H1 (cell line): ENCODE measurements around the gene DDAH2. TPM values are rescaled to one million over a fixed set of nuclear protein-coding genes. Genes with fewer than 3 reads are reported as not detected.

Experiments
- ASH2L ChIP-seq: fragments of 200-600, 300-600 bp; sonication (generic); IDR thresholded peaks from one replicate; pipeline ENCODE4 v1.7.1; 2017; ENCODE audit warnings: low read length
- CEBPB ChIP-seq: IDR thresholded peaks from 2 replicates; pipeline ENCODE4 v1.6.1; 2012; ENCODE audit warnings: low read depth, low read length
- EP300 ChIP-seq, 2 experiments: IDR thresholded peaks; 1 replicate in 1 of 2; 2 replicates in 1 of 2; pipeline ENCODE4 v1.6.1; 2011 to 2012; ENCODE audit warnings: low read depth in 2 of 2, low read length in 2 of 2, mild to moderate bottlenecking in 2 of 2, borderline replicate concordance in 1 of 2, inconsistent platforms in 1 of 2, moderate library complexity in 1 of 2
- EZH2 ChIP-seq: fragments of 200-600 bp; sonication (generic); IDR thresholded peaks from 2 replicates; pipeline ENCODE4 v1.7.1; 2012; ENCODE audit warnings: low read depth, mild to moderate bottlenecking, moderate library complexity, low read length, inconsistent platforms; ENCODE audit not compliant: severe bottlenecking
- FOSL1 ChIP-seq: IDR thresholded peaks from 2 replicates; pipeline ENCODE4 v1.6.1; 2011; ENCODE audit warnings: mild to moderate bottlenecking, low read depth, low read length, moderate library complexity; ENCODE audit not compliant: insufficient read depth
- GABPA ChIP-seq: IDR thresholded peaks from 2 replicates; pipeline ENCODE4 v1.6.1; 2011; ENCODE audit warnings: mild to moderate bottlenecking, low read length, moderate library complexity, borderline replicate concordance; ENCODE audit not compliant: insufficient read depth
- HDAC2 ChIP-seq, 2 experiments: fragments of 300-600 bp in 1 of 2; sonication (generic) in 1 of 2; IDR thresholded peaks; 2 replicates each; pipeline ENCODE4 v1.6.1; 2011 to 2012; ENCODE audit warnings: low read depth in 2 of 2, low read length in 2 of 2, mild to moderate bottlenecking in 2 of 2, moderate library complexity in 2 of 2, borderline replicate concordance in 1 of 2, inconsistent platforms in 1 of 2
- HDAC6 ChIP-seq: IDR thresholded peaks from one replicate; pipeline ENCODE4 v1.7.1; 2012; ENCODE audit warnings: low read depth, mild to moderate bottlenecking, inconsistent platforms, low read length, moderate library complexity
- KDM1A ChIP-seq: fragments of 200-600, 300-600 bp; sonication (generic); IDR thresholded peaks from 2 replicates; pipeline ENCODE4 v1.7.1; 2016; ENCODE audit warnings: mild to moderate bottlenecking, low read length, borderline replicate concordance
- PHF8 ChIP-seq: fragments of 200-600 bp; sonication (generic); conservative IDR thresholded peaks from 2 replicates; pipeline ENCODE4 v1.7.1; 2012; ENCODE audit warnings: low read depth, mild to moderate bottlenecking, inconsistent platforms, low read length, moderate library complexity
- RBBP5 ChIP-seq: IDR thresholded peaks from 2 replicates; pipeline ENCODE4 v1.7.1; 2012; ENCODE audit warnings: low read depth, mild to moderate bottlenecking, inconsistent platforms, low read length, moderate library complexity, borderline replicate concordance
- RXRA ChIP-seq: IDR thresholded peaks from 2 replicates; pipeline ENCODE4 v1.6.1; 2011; ENCODE audit warnings: low read depth, mild to moderate bottlenecking, low read length, moderate library complexity; ENCODE audit not compliant: insufficient read depth
- SAP30 ChIP-seq: fragments of 300-600 bp; sonication (generic); IDR thresholded peaks from 2 replicates; pipeline ENCODE4 v1.7.1; 2012; ENCODE audit warnings: low read length, moderate library complexity, mild to moderate bottlenecking, inconsistent platforms; ENCODE audit not compliant: insufficient read depth, insufficient replicate concordance
- TAF1 ChIP-seq: IDR thresholded peaks from 2 replicates; pipeline ENCODE4 v1.6.1; 2011; ENCODE audit warnings: mild to moderate bottlenecking, low read depth, low read length
- TAF7 ChIP-seq: optimal IDR thresholded peaks from 2 replicates; pipeline ENCODE3; 2011; ENCODE audit warnings: low read depth, mild to moderate bottlenecking, inconsistent platforms, low read length, moderate library complexity, borderline replicate concordance
- TBP ChIP-seq: IDR thresholded peaks from 2 replicates; pipeline ENCODE4 v1.6.1; 2011; ENCODE audit warnings: low read depth, low read length, improper control_type of control experiment
- polyA plus RNA-seq, 7 experiments: library from polyadenylated mRNA; depleted of rRNA in 3 of 7; stranded (reverse) in 5 of 7; unstranded in 2 of 7; fragments of >200 nt in 5 of 7; fragments of 200-250 nt in 2 of 7; gene quantifications; 1 replicate in 5 of 7; 2 replicates in 1 of 7; 4 replicates in 1 of 7; pipeline versions ENCODE4 v1.2.1 to v1.2.3, GENCODE V29; 2011 to 2013; ENCODE audit warnings: missing spikeins in 2 of 7, mixed read lengths in 2 of 7
- total RNA-seq: library from RNA; stranded (reverse); fragmentation: NEBNext Ultra II Directional; extraction: Animal tissue kit (Norgen Biotek cat#: 25700); gene quantifications from 2 replicates; pipeline ENCODE4 v1.2.1, GENCODE V29; 2021
- TF ChIP-seq, protein P1 (sequence below): IDR thresholded peaks from 2 replicates; pipeline ENCODE4 v1.6.1; 2012; ENCODE audit warnings: inconsistent platforms
- TF ChIP-seq, protein P2 (sequence below): IDR thresholded peaks from 2 replicates; pipeline ENCODE4 v1.6.1; 2011; ENCODE audit warnings: low read depth, mild to moderate bottlenecking, low read length; ENCODE audit not compliant: insufficient read depth
- TF ChIP-seq, protein P3 (sequence below): IDR thresholded peaks from 2 replicates; pipeline ENCODE4 v1.6.1; 2012; ENCODE audit warnings: low read length, inconsistent platforms

Gene DDAH2
- total and polyA plus RNA-seq, 2 of the 8 experiments (the other 6 are each of a cell fraction or from before 2014, with no cell fraction given): 53.3 to 73.5 TPM

DNA sequence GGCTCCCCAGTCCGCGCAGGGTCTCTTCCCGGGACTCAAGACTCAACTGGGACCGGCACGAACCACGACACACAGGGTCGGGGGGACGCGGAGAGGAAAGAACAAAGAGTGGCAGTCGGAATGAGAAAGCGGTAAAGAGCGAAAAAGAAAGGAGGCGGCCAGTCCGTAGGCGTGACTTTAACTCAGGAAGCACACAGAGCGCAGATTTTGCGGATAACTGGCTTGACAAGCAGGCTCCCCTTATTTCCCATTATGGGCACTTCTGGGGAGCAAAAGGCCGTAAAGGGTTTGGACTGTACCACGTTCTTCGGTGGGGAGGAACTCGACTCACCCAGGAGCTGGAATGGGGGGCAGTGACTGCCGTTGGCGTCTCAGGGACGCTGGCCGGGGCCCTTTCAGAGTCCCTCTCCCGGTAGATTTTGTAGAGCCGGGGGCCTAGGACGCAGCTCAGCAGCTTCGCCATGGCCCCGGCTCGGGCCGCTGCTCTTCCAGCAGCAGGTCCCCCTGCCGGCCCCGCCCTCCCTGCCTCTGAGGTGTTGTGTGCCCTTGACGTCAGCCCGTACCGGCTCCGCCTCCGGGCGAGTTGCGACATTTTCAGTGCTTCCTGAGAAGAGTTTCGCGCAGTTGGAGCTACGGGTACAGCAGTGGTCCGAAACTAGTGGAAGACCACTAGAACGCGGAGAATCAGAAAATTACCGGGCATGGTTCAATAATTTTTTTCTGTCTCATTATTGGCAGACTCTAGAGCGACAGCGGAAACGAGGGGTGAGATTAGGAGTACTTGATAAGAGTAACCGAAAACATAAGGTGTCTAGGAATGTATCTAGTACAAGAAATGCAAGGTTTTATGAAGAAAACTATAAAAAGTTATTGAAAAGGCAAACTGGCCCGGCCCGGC is 26.0 kb downstream of the DDAH2 start, which contains the start of gene ABHD16A (continued):
- TF ChIP-seq TBP (peak; percentile 12; the same call in 1 of the 2 replicates), RBBP5 (0 out of 2 replicates have a peak, but pooled peaks have one; percentile 11), GABPA (no peak), RXRA (no peak), SAP30 (peak; percentile 92), HDAC6 (no peak), CEBPB (peak; percentile 100), EP300 (IDR thresholded peaks at IDR 0.05; ENCODE audit: borderline replicate concordance in 1 of 2, low read depth in 2 of 2, low read length in 2 of 2) (peak; percentile 23 to 88), TAF1 (peak; percentile 69), HDAC2 (IDR thresholded peaks at IDR 0.05; ENCODE audit: borderline replicate concordance in 1 of 2, low read depth in 2 of 2, low read length in 2 of 2) (no peak), PHF8 (peak; percentile 96), TAF7 (no peak), EZH2 (no peak), ASH2L (peak; percentile 58), FOSL1 (no peak), KDM1A (no peak)
- TF ChIP-seq, protein P1, sequence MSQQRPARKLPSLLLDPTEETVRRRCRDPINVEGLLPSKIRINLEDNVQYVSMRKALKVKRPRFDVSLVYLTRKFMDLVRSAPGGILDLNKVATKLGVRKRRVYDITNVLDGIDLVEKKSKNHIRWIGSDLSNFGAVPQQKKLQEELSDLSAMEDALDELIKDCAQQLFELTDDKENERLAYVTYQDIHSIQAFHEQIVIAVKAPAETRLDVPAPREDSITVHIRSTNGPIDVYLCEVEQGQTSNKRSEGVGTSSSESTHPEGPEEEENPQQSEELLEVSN: no peak
- TF ChIP-seq, protein P2, sequence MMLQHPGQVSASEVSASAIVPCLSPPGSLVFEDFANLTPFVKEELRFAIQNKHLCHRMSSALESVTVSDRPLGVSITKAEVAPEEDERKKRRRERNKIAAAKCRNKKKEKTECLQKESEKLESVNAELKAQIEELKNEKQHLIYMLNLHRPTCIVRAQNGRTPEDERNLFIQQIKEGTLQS: no peak
- TF ChIP-seq, protein P3, sequence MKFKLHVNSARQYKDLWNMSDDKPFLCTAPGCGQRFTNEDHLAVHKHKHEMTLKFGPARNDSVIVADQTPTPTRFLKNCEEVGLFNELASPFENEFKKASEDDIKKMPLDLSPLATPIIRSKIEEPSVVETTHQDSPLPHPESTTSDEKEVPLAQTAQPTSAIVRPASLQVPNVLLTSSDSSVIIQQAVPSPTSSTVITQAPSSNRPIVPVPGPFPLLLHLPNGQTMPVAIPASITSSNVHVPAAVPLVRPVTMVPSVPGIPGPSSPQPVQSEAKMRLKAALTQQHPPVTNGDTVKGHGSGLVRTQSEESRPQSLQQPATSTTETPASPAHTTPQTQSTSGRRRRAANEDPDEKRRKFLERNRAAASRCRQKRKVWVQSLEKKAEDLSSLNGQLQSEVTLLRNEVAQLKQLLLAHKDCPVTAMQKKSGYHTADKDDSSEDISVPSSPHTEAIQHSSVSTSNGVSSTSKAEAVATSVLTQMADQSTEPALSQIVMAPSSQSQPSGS: peak; percentile 83
